ENCODE results near the gene MLPH.

Gene MLPH

GRCh38 chr2:237505188-237505939 lies 18.3 kb downstream of the MLPH start:
- no peak overlapping the region for H3K4me3 ChIP-seq (ENCODE audit: low read depth in 1 of 2, low read length in 2 of 2)
- no peaks in the 10 kb centered on the region for H3K27me3 ChIP-seq (ENCODE audit: control insufficient read depth in 1 of 2, insufficient read depth in 2 of 2, low read length in 2 of 2)
- H3K9me3 ChIP-seq (ENCODE audit: low read length): no peaks in the 10 kb centered on the region
- no peak overlapping the region for H3K9ac ChIP-seq (ENCODE audit: low read length)
- no peak overlapping the region for H3K27ac ChIP-seq (ENCODE audit: low read depth, low read length)
- H3K4me1 ChIP-seq (ENCODE audit: insufficient read depth, low read length): no peaks in the 10 kb centered on the region
- no peaks in the 10 kb centered on the region for H3K36me3 ChIP-seq (ENCODE audit: insufficient read depth, low read length)

GRCh38 chr2:237507512-237507911 lies 20.5 kb downstream of the MLPH start:
- H3K36me3 ChIP-seq (ENCODE audit: insufficient read depth, low read length): no peaks in the 10 kb centered on the region
- no peak overlapping the region for H3K4me3 ChIP-seq (ENCODE audit: low read depth in 1 of 2, low read length in 2 of 2)
- H3K27me3 ChIP-seq (ENCODE audit: control insufficient read depth in 1 of 2, insufficient read depth in 2 of 2, low read length in 2 of 2): no peaks in the 10 kb centered on the region
- no peak overlapping the region for H3K27ac ChIP-seq (ENCODE audit: low read depth, low read length)
- no peak overlapping the region for H3K9ac ChIP-seq (ENCODE audit: low read length)
- H3K4me1 ChIP-seq (ENCODE audit: insufficient read depth, low read length): peaks cover 2% of the 10 kb centered on the region
- no peaks in the 10 kb centered on the region for H3K9me3 ChIP-seq (ENCODE audit: low read length)

- Histone ChIP-seq H3K36me3 (ENCODE audit: insufficient read depth, low read length) (no peaks in the 10 kb centered on the region), H3K4me3 (ENCODE audit: low read depth in 1 of 2, low read length in 2 of 2) (no peak overlapping the region), H3K27me3 (ENCODE audit: control insufficient read depth in 1 of 2, insufficient read depth in 2 of 2, low read length in 2 of 2) (no peaks in the 10 kb centered on the region), H3K9me3 (ENCODE audit: low read length) (no peaks in the 10 kb centered on the region), H3K27ac (ENCODE audit: low read depth, low read length) (no peak overlapping the region), H3K9ac (ENCODE audit: low read length) (no peak overlapping the region), H3K4me1 (ENCODE audit: insufficient read depth, low read length) (peaks cover 11% of the 10 kb centered on the region)
Measured at GRCh38 chr2:237508361-237508760, 21.3 kb downstream of the MLPH start.

GRCh38 chr2:237509151-237509550 lies 22.1 kb downstream of the MLPH start:
- H3K9me3 ChIP-seq (ENCODE audit: low read length): no peaks in the 10 kb centered on the region
- peaks cover 19% of the 10 kb centered on the region for H3K4me1 ChIP-seq (ENCODE audit: insufficient read depth, low read length)
- H3K27ac ChIP-seq (ENCODE audit: low read depth, low read length): no peak overlapping the region
- H3K27me3 ChIP-seq (ENCODE audit: control insufficient read depth in 1 of 2, insufficient read depth in 2 of 2, low read length in 2 of 2): no peaks in the 10 kb centered on the region
- H3K9ac ChIP-seq (ENCODE audit: low read length): no peak overlapping the region
- no peak overlapping the region for H3K4me3 ChIP-seq (ENCODE audit: low read depth in 1 of 2, low read length in 2 of 2)
- no peaks in the 10 kb centered on the region for H3K36me3 ChIP-seq (ENCODE audit: insufficient read depth, low read length)

- no peak overlapping the region for H3K4me3 ChIP-seq (ENCODE audit: low read depth in 1 of 2, low read length in 2 of 2)
- H3K27ac ChIP-seq (ENCODE audit: low read depth, low read length): no peak overlapping the region
- H3K4me1 ChIP-seq (ENCODE audit: insufficient read depth, low read length): peaks cover 20% of the 10 kb centered on the region
- H3K9me3 ChIP-seq (ENCODE audit: low read length): no peaks in the 10 kb centered on the region
- no peaks in the 10 kb centered on the region for H3K36me3 ChIP-seq (ENCODE audit: insufficient read depth, low read length)
- H3K27me3 ChIP-seq (ENCODE audit: control insufficient read depth in 1 of 2, insufficient read depth in 2 of 2, low read length in 2 of 2): no peaks in the 10 kb centered on the region
- H3K9ac ChIP-seq (ENCODE audit: low read length): no peak overlapping the region
Measured at GRCh38 chr2:237509905-237510304, 22.9 kb downstream of the MLPH start.

- Histone ChIP-seq H3K9ac (ENCODE audit: low read length) (no peak overlapping the region), H3K27ac (ENCODE audit: low read depth, low read length) (no peak overlapping the region), H3K36me3 (ENCODE audit: insufficient read depth, low read length) (no peaks in the 10 kb centered on the region), H3K9me3 (ENCODE audit: low read length) (no peaks in the 10 kb centered on the region), H3K27me3 (ENCODE audit: control insufficient read depth in 1 of 2, insufficient read depth in 2 of 2, low read length in 2 of 2) (no peaks in the 10 kb centered on the region), H3K4me3 (ENCODE audit: low read depth in 1 of 2, low read length in 2 of 2) (no peak overlapping the region), H3K4me1 (ENCODE audit: insufficient read depth, low read length) (peaks cover 20% of the 10 kb centered on the region)
Measured at GRCh38 chr2:237510502-237511217, 23.6 kb downstream of the MLPH start.

- no peak overlapping the region for H3K27ac ChIP-seq (ENCODE audit: low read depth, low read length)
- no peak overlapping the region for H3K4me3 ChIP-seq (ENCODE audit: low read depth in 1 of 2, low read length in 2 of 2)
- H3K9me3 ChIP-seq (ENCODE audit: low read length): no peaks in the 10 kb centered on the region
- no peaks in the 10 kb centered on the region for H3K36me3 ChIP-seq (ENCODE audit: insufficient read depth, low read length)
- peaks cover 20% of the 10 kb centered on the region for H3K4me1 ChIP-seq (ENCODE audit: insufficient read depth, low read length)
- H3K27me3 ChIP-seq (ENCODE audit: control insufficient read depth in 1 of 2, insufficient read depth in 2 of 2, low read length in 2 of 2): no peaks in the 10 kb centered on the region
- H3K9ac ChIP-seq (ENCODE audit: low read length): no peak overlapping the region
Measured at GRCh38 chr2:237511433-237511832, 24.4 kb downstream of the MLPH start.

GRCh38 chr2:237511885-237512405 lies 24.9 kb downstream of the MLPH start:
- Histone ChIP-seq H3K4me1 (ENCODE audit: insufficient read depth, low read length) (peaks cover 20% of the 10 kb centered on the region), H3K36me3 (ENCODE audit: insufficient read depth, low read length) (no peaks in the 10 kb centered on the region), H3K9ac (ENCODE audit: low read length) (no peak overlapping the region), H3K27ac (ENCODE audit: low read depth, low read length) (no peak overlapping the region), H3K4me3 (ENCODE audit: low read depth in 1 of 2, low read length in 2 of 2) (no peak overlapping the region), H3K9me3 (ENCODE audit: low read length) (no peaks in the 10 kb centered on the region), H3K27me3 (ENCODE audit: control insufficient read depth in 1 of 2, insufficient read depth in 2 of 2, low read length in 2 of 2) (no peaks in the 10 kb centered on the region)

GRCh38 chr2:237512774-237513466 lies 25.9 kb downstream of the MLPH start:
- Histone ChIP-seq H3K9me3 (ENCODE audit: low read length) (no peaks in the 10 kb centered on the region), H3K27me3 (ENCODE audit: control insufficient read depth in 1 of 2, insufficient read depth in 2 of 2, low read length in 2 of 2) (no peaks in the 10 kb centered on the region), H3K4me1 (ENCODE audit: insufficient read depth, low read length) (peaks cover 20% of the 10 kb centered on the region), H3K9ac (ENCODE audit: low read length) (no peak overlapping the region), H3K36me3 (ENCODE audit: insufficient read depth, low read length) (no peaks in the 10 kb centered on the region), H3K27ac (ENCODE audit: low read depth, low read length) (no peak overlapping the region), H3K4me3 (ENCODE audit: low read depth in 1 of 2, low read length in 2 of 2) (no peak overlapping the region)

GRCh38 chr2:237513693-237514092 lies 26.6 kb downstream of the MLPH start:
- H3K27me3 ChIP-seq (ENCODE audit: control insufficient read depth in 1 of 2, insufficient read depth in 2 of 2, low read length in 2 of 2): no peaks in the 10 kb centered on the region
- H3K4me1 ChIP-seq (ENCODE audit: insufficient read depth, low read length): peaks cover 20% of the 10 kb centered on the region
- no peaks in the 10 kb centered on the region for H3K36me3 ChIP-seq (ENCODE audit: insufficient read depth, low read length)
- H3K9ac ChIP-seq (ENCODE audit: low read length): no peak overlapping the region
- no peak overlapping the region for H3K27ac ChIP-seq (ENCODE audit: low read depth, low read length)
- H3K9me3 ChIP-seq (ENCODE audit: low read length): no peaks in the 10 kb centered on the region
- no peak overlapping the region for H3K4me3 ChIP-seq (ENCODE audit: low read depth in 1 of 2, low read length in 2 of 2)

- no peaks in the 10 kb centered on the region for H3K27me3 ChIP-seq (ENCODE audit: control insufficient read depth in 1 of 2, insufficient read depth in 2 of 2, low read length in 2 of 2)
- peaks cover 20% of the 10 kb centered on the region for H3K4me1 ChIP-seq (ENCODE audit: insufficient read depth, low read length)
- H3K27ac ChIP-seq (ENCODE audit: low read depth, low read length): no peak overlapping the region
- H3K36me3 ChIP-seq (ENCODE audit: insufficient read depth, low read length): no peaks in the 10 kb centered on the region
- H3K4me3 ChIP-seq (ENCODE audit: low read depth in 1 of 2, low read length in 2 of 2): no peak overlapping the region
- H3K9me3 ChIP-seq (ENCODE audit: low read length): no peaks in the 10 kb centered on the region
- no peak overlapping the region for H3K9ac ChIP-seq (ENCODE audit: low read length)
Measured at GRCh38 chr2:237514474-237515130, 27.6 kb downstream of the MLPH start.

All from muscle layer of colon (tissue), 2 donors.